HL-60 (cell line): ENCODE measurements around the gene CSKMT.
"Not testable (repeated sequence)": the region's sequence is repeated elsewhere in the genome, so short reads cannot be mapped to it uniquely, and the experiment has no call there.

Experiments
- DNase-seq, 2 experiments: peaks; one replicate each; pipeline ENCODE4 v3.0.0-alpha.2; 2010 to 2020; ENCODE audit warnings: low read depth in 1 of 2, low spot score in 1 of 2
- H3K27ac ChIP-seq: fragments of 250-450 bp; sonication (Bioruptor Pico); replicated peaks from 2 replicates; pipeline ENCODE4 v1.5.1; 2020; ENCODE audit warnings: mild to moderate bottlenecking, moderate library complexity
- H3K27me3 ChIP-seq: fragments of 250-450 bp; sonication (Bioruptor Pico); 2 replicates; pipeline ENCODE4 v1.5.1; 2021; ENCODE audit warnings: mild to moderate bottlenecking, moderate library complexity; ENCODE audit not compliant: insufficient read depth, poor library complexity, severe bottlenecking
- H3K4me3 ChIP-seq: replicated peaks from 2 replicates; pipeline ENCODE4 v1.5.1; 2011; ENCODE audit warnings: mild to moderate bottlenecking, control low read depth, low read length; ENCODE audit not compliant: insufficient read depth
- GABPA ChIP-seq: IDR thresholded peaks from 2 replicates; pipeline ENCODE4 v1.6.1; 2012; ENCODE audit warnings: low read depth
- POLR2AphosphoS5 ChIP-seq: IDR thresholded peaks from 2 replicates; pipeline ENCODE4 v1.6.1; 2012; ENCODE audit warnings: low read depth
- SPI1 ChIP-seq: IDR thresholded peaks from 2 replicates; pipeline ENCODE4 v1.6.1; 2012; ENCODE audit warnings: low read depth, mild to moderate bottlenecking, borderline replicate concordance
- TF ChIP-seq, protein P1 (sequence below): IDR thresholded peaks from one replicate; pipeline ENCODE4 v1.5.1; 2011; ENCODE audit warnings: low read length, control low read depth, inconsistent platforms; ENCODE audit not compliant: insufficient read depth
- TF ChIP-seq, protein P2 (sequence below): IDR thresholded peaks from 2 replicates; pipeline ENCODE4 v1.6.1; 2012; ENCODE audit warnings: low read depth; ENCODE audit not compliant: insufficient replicate concordance

Gene CSKMT

DNA sequence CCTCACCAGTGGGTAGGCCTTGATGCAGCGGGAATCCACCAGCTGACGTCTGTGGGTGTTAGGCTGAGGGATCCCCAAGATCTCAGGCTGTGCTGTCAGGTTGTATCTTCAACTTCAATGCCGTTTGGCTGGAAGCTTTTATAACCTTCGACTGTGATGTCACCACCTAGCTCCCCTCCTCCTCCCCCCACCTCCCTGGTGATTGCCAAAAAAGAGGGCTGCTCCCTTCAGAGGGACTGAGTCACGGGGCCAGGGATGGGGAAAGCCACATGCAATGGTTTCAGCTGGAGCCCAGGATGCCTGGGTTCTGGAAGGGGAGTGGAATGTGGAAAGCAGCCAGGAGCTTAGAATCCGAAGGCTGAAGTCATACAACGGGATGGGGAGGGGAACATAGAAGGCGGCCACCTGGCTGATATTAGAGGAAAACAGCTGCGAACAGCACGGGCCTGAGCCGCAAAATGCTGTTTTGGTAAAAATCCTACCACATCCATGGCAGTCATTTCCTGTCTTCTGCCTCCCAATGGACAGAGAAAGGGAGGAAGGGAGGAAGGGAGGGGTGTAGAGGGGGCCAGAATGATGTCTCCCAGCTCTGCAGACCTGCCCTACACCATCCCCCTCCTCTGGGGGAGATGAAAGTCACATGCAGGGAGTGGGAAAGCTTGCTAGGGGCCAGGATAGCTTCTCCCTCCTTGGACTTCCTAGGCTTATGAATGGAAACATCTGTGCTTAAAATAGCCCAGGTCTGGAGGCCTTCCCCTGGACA lies 24.5 kb downstream of the CSKMT start, which contains the start of gene LRRN4CL:
TSS of gene LRRN4CL (minus strand) at position 110 of the 763 bp plus-strand sequence. CDS start 1,022 bp downstream, outside the sequence.
- no peak for DNase-seq
- Histone ChIP-seq H3K4me3 (no peak within 1 kb of the TSS), H3K27me3 (no peaks in the 10 kb centered on the region), H3K27ac (no peak within 1 kb of the TSS)
- no peak for TF ChIP-seq SPI1
- TF ChIP-seq, protein P1, sequence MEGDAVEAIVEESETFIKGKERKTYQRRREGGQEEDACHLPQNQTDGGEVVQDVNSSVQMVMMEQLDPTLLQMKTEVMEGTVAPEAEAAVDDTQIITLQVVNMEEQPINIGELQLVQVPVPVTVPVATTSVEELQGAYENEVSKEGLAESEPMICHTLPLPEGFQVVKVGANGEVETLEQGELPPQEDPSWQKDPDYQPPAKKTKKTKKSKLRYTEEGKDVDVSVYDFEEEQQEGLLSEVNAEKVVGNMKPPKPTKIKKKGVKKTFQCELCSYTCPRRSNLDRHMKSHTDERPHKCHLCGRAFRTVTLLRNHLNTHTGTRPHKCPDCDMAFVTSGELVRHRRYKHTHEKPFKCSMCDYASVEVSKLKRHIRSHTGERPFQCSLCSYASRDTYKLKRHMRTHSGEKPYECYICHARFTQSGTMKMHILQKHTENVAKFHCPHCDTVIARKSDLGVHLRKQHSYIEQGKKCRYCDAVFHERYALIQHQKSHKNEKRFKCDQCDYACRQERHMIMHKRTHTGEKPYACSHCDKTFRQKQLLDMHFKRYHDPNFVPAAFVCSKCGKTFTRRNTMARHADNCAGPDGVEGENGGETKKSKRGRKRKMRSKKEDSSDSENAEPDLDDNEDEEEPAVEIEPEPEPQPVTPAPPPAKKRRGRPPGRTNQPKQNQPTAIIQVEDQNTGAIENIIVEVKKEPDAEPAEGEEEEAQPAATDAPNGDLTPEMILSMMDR = no peak

DNA sequence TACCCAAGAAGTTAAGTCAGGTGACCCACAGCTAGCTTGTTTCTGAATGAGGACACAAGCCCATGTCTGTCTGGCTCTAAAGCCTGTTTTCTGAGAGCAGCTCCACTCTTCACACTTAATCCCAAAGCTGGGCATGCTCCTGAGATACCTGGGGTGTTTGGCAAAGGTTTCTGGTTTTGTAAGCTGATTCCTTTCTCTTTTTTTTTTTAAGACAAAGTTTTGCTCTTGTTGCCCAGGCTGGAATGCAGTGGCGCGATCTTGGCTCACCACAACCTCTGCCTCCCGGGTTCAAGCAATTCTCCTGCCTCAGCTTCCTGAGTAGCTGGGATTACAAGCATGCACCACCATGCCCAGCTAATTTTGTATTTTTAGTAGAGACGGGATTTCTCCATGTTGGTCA lies 28.5 kb downstream of the CSKMT start:
- not testable (repeated sequence) for DNase-seq, H3K4me3 ChIP-seq, H3K27ac ChIP-seq, H3K27me3 ChIP-seq

DNA sequence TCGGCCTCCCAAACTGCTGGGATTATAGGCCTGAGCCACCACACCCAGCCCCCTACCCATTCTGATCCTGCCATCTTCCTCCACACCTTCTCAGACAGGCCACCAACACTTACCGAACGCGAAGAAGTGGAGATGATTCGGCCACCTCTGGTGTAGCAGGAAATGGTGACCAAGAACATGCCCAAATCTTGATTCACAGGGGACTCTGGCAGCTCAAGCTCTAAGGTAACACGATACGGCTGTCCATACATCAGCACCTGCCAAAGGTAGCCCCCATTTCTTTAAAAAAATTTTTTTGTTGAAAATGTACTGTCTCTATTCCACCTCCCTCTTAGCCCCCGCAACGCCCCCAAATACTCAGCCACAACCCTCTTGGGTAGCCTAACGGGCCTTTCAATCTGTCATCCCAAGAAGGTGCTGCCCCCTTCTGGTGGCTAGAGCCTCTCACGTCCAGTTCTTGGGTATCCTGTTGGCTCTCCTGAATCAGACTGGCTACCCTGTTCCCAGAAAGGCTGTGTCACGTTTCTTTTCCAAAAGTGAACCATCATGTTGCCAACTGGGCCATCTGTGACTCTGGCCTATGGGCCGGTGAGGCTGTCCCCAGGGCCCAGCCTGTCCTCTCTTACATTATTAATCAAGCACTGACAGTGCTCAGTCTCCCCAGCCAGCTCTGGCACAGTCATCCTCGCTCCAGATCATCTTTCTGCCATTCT lies 29.5 kb downstream of the CSKMT start:
- TF ChIP-seq POLR2AphosphoS5 = no peak
- TF ChIP-seq, protein P1 = peak; percentile 78
- TF ChIP-seq, protein P2, sequence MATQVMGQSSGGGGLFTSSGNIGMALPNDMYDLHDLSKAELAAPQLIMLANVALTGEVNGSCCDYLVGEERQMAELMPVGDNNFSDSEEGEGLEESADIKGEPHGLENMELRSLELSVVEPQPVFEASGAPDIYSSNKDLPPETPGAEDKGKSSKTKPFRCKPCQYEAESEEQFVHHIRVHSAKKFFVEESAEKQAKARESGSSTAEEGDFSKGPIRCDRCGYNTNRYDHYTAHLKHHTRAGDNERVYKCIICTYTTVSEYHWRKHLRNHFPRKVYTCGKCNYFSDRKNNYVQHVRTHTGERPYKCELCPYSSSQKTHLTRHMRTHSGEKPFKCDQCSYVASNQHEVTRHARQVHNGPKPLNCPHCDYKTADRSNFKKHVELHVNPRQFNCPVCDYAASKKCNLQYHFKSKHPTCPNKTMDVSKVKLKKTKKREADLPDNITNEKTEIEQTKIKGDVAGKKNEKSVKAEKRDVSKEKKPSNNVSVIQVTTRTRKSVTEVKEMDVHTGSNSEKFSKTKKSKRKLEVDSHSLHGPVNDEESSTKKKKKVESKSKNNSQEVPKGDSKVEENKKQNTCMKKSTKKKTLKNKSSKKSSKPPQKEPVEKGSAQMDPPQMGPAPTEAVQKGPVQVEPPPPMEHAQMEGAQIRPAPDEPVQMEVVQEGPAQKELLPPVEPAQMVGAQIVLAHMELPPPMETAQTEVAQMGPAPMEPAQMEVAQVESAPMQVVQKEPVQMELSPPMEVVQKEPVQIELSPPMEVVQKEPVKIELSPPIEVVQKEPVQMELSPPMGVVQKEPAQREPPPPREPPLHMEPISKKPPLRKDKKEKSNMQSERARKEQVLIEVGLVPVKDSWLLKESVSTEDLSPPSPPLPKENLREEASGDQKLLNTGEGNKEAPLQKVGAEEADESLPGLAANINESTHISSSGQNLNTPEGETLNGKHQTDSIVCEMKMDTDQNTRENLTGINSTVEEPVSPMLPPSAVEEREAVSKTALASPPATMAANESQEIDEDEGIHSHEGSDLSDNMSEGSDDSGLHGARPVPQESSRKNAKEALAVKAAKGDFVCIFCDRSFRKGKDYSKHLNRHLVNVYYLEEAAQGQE = no peak
- TF ChIP-seq SPI1 = no peak
- no peak for TF ChIP-seq GABPA
- peak in 1 of 2 experiments; percentile 77 for DNase-seq

DNA sequence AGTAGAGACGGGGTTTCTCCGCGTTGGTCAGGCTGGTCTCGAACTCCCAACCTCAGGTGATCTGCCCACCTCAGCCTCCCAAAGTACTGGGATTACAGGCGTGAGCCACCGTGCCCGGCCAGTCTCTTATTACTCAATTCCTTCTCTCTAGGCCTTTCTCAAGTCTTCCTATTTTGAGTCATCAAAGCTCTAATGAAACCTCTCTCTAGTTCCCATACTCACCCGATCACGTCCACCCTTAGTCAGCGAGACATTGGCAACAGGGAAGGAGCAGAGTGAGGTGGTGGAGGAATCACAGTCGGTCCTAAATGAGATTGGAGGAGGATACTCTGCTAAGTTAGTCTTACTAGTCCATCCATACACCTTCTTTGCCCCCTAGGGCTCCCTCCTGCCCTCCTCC lies 37.1 kb downstream of the CSKMT start:
- Histone ChIP-seq H3K27ac (no peak overlapping the region), H3K27me3 (no peaks in the 10 kb centered on the region), H3K4me3 (no peak overlapping the region)
- no peak for DNase-seq
- TF ChIP-seq, protein P1 = no peak
- TF ChIP-seq GABPA = no peak
- TF ChIP-seq SPI1 = no peak
- no peak for TF ChIP-seq POLR2AphosphoS5
- TF ChIP-seq, protein P2 = no peak

More for the DNA sequence above, 29.5 kb downstream of the CSKMT start:
- H3K4me3 ChIP-seq = no peak overlapping the region
- H3K27ac ChIP-seq = no peak overlapping the region
- H3K27me3 ChIP-seq = no peaks in the 10 kb centered on the region

DNA sequence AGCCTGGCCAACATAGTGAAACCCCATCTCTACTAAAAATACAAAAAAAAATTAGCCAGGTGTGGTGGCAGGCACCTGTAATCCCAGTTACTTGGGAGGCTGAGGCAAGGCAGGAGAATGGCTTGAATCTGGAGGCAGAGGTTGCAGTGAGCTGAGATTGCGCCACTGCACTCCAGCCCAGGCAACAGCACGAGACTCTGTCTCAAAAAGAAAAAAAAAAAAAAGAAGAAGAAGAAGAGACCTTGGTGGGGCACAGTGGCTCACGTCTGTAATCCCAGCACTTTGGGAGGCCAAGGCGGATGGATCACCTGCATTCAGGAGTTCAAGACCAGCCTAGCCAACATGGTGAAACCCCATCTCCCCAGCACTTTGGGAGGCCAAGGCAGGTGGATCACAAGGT lies 38.8 kb downstream of the CSKMT start:
- H3K4me3 ChIP-seq, H3K27me3 ChIP-seq, H3K27ac ChIP-seq: not testable (repeated sequence)
- DNase-seq = peak in 1 of 2 experiments; percentile 49
